Hematopoietic multipotent progenitor cell (in vitro differentiated cells): ENCODE measurements around the gene TSR2. TPM values are rescaled to one million over a fixed set of nuclear protein-coding genes. Genes with fewer than 3 reads are reported as not detected.
"Not testable (repeated sequence)": the region's sequence is repeated elsewhere in the genome, so short reads cannot be mapped to it uniquely, and the experiment has no call there.

Experiments used
- DNase-seq, 3 donors: peaks; one replicate each; pipeline ENCODE4 v3.0.0-alpha.2; 2011 to 2015; ENCODE audit warnings: low read depth in 2 of 3, low spot score in 2 of 3
- total RNA-seq: library from RNA; depleted of rRNA; stranded (reverse); fragments of >200 nt; gene quantifications from one replicate; pipeline ENCODE4 v1.2.3, GENCODE V29; 2012

The TSR2 gene
- total RNA-seq, 1 donor, result 8.9 TPM

GRCh38 chrX:54470054-54470760 lies 30.0 kb downstream of the TSR2 start:
- no peak for DNase-seq

- no peak for DNase-seq
Measured at GRCh38 chrX:54473993-54474859, 34.0 kb downstream of the TSR2 start.

GRCh38 chrX:54479136-54480111 lies 39.2 kb downstream of the TSR2 start:
- no peak for DNase-seq

- no peak for DNase-seq
Measured at GRCh38 chrX:54482839-54483593, 42.8 kb downstream of the TSR2 start.

- DNase-seq, result no peak
Measured at GRCh38 chrX:54483946-54484345, 43.7 kb downstream of the TSR2 start.

- DNase-seq, result no peak
Measured at GRCh38 chrX:54484666-54485065, 44.5 kb downstream of the TSR2 start.

- not testable (repeated sequence) for DNase-seq
Measured at GRCh38 chrX:54489819-54490218, 49.6 kb downstream of the TSR2 start.

GRCh38 chrX:54492340-54492739 lies 52.1 kb downstream of the TSR2 start:
- DNase-seq, result no peak

GRCh38 chrX:54494166-54494988 lies 54.2 kb downstream of the TSR2 start:
- no peak for DNase-seq

Other genes with a start within 250 kb of the TSR2 start
- gene WNK3, start 82.4 kb upstream of the TSR2 start, total RNA-seq, result 0.27 TPM
- gene FGD1, start 55.8 kb downstream of the TSR2 start, total RNA-seq, result under 0.01 TPM
- gene GNL3L, start 89.8 kb downstream of the TSR2 start, total RNA-seq, result 47.4 TPM